GM18505 (cell line): ENCODE measurements around the gene FAM161A.
"Not testable (repeated sequence)": the region's sequence is repeated elsewhere in the genome, so short reads cannot be mapped to it uniquely, and the experiment has no call there.

ENCODE experiments used
- ATAC-seq: cut with Tn5 transposase; IDR thresholded peaks from one replicate; pipeline ENCODE4 v1.9.1; 2021; ENCODE audit not compliant: unreplicated experiment
- POLR2A ChIP-seq: IDR thresholded peaks from 4 replicates; pipeline ENCODE4 v1.6.1; 2011; ENCODE audit warnings: borderline replicate concordance; ENCODE audit not compliant: insufficient read depth, insufficient read length; ENCODE audit errors: extremely low read depth

The FAM161A gene

GRCh38 chr2:61853847-61854563 lies at the start of gene FAM161A:
Gene FAM161A (minus strand): TSS chr2:61854060. CDS start chr2:61854041, 19 bp downstream.
- TF ChIP-seq POLR2A = no peak
- ATAC-seq = peak; percentile 80

DNA sequence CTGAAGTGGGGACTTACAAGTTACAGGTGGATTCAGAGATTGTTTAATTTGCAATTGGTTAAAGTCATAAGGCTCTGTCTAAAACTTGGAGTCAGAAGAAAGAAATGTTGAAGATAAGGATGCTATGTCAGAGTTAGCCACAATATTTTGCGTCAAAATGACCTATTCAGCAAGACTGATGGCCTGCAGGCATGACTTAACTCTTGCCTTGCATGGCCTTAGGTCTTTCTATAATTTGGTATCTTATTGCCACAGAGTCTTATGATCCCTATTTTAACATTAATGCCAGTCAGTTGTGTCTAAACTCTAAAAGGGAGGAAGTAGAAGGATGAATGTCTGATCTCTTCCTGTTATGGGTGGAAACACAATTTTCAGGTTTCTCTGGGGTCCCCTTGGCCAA lies 46.4 kb upstream of the FAM161A start:
- no peak for TF ChIP-seq POLR2A
- no peak for ATAC-seq

- no peak for TF ChIP-seq POLR2A
- ATAC-seq = no peak
Measured at GRCh38 chr2:61898810-61899209, 45.0 kb upstream of the FAM161A start.

- peak; percentile 82 for ATAC-seq
- TF ChIP-seq POLR2A = peak; percentile 95
Measured at GRCh38 chr2:61888267-61889055, 34.6 kb upstream of the FAM161A start, which contains the start of gene CCT4. Gene CCT4 (minus strand): TSS chr2:61888656. CDS start chr2:61888507, 149 bp downstream.

- no peak for TF ChIP-seq POLR2A
- ATAC-seq = no peak
Measured at GRCh38 chr2:61887717-61888266, 33.9 kb upstream of the FAM161A start.

- ATAC-seq = no peak
- TF ChIP-seq POLR2A = no peak
Measured at GRCh38 chr2:61885896-61886603, 32.2 kb upstream of the FAM161A start.

DNA sequence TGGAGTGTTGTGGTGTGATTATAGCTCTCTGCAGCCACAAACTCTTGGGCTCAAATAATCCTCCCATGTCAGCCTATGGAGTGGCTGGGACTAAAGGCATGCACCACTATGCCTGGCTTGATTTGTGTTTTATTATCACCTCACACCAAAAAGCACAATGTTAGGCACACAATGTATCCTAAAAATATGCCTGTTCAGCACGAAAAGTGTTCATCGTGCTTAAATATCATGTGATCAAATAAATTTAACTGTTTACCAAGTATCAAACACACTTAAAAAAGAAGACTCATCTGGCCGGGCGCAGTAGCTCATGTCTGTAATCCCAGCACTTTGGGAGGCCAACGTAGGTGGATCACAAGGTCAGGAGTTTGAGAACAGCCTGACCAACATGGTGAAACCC lies 29.0 kb upstream of the FAM161A start:
- ATAC-seq = no peak

DNA sequence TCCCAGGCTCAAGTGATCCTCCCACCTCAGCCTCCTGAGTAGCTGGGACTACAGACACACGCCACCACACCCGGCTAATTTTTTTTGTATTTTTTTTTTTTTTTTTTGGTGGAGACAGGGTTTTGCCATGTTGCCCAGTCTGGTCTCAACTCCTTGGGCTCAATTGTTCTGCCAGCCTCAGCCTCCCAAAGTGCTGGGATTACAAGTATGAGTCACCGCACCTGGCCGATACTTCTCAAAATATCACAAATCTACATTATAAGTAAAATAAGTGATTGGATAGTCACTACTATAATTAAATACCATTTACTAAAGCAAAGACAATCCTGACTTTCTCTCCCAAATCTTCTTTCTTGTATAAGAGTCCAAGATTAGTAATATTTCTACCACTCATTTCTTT lies 25.5 kb upstream of the FAM161A start:
- not testable (repeated sequence) for ATAC-seq

More for the DNA sequence above, 29.0 kb upstream of the FAM161A start:
- TF ChIP-seq POLR2A = no peak

DNA sequence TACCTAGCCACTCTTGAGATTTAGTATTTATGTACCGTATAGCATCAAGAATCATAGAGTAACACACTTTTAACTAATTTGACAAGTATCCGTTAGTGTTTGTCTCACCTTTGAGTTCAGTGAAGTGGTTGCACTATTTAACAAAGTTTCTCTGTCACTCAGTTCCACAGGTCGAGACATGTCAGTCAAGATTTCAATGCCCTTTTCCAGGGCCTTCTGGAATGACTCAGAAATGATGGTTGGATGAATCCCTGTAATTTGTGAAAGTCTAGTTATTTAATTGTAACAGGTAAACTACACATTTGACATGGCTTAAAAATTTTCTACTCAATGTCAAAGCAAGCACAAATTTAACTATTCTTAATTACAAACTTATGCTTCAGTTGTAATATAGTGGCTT lies 24.9 kb upstream of the FAM161A start:
- no peak for TF ChIP-seq POLR2A
- ATAC-seq = no peak

DNA sequence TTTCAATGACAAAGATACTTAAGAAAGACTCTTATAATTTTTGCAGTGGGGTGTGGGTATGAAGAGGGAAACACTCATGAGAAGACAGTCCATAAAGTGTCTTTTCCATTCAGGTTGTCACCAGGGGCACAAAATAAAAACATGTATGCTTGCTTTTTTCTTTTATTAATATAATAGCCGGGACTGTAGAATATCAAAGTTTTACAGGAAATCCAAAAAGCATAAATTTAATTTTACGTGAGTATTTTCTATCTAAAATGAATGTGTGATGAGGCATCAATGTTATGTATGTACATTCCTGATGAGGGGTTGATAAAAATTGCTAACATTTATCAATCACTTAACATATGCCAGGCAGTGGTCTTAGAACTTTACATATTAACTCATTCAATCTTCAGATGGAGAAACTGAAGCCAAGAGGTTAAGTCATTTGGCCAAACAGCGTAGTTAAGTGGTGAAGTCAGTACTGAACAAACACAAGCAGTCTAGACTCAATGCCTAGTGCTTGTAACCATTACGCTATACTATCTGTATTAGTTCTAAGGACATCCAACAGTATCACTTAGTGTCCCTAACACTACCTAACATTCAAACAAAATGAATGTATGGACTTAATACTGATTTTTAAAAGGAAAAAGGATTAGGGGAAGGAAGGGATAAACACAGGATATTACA lies 23.8 kb upstream of the FAM161A start:
- TF ChIP-seq POLR2A = no peak
- no peak for ATAC-seq

DNA sequence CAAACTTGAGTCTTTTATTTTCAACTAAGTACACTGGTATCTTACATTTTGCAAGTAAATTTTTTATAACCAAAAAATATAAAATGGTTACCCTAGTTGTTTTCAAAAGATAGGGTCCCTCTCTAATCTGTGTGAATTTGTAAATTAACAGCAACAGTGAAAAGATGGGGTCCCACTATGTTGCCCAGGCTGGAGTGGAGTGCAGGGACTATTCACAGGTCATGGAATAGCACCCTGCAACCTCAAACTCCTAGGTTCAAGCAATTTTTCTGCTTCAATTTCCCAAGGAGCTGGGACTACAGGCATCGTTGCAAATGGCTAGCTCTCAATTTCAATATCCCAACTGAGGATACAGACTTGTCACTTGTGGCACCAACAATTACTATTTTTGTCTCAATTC lies 22.5 kb upstream of the FAM161A start:
- no peak for ATAC-seq
- TF ChIP-seq POLR2A = no peak

GRCh38 chr2:61866482-61867089 lies 12.7 kb upstream of the FAM161A start:
- ATAC-seq = not testable (repeated sequence)
